ENCODE results near the gene SCGB1A1.

The SCGB1A1 gene

GRCh38 chr11:62398011-62398994, 20.5 kb upstream of the SCGB1A1 start:
- peak; percentile 27 for DNase-seq (ENCODE audit: low spot score)

- no peak for DNase-seq (ENCODE audit: low spot score)
Measured at GRCh38 chr11:62399172-62399877, 19.5 kb upstream of the SCGB1A1 start.

GRCh38 chr11:62399878-62400266, 19.0 kb upstream of the SCGB1A1 start:
- DNase-seq (ENCODE audit: low spot score) = no peak

- no peak for DNase-seq (ENCODE audit: low spot score)
Measured at GRCh38 chr11:62400281-62400680, 18.6 kb upstream of the SCGB1A1 start.

- no peak for DNase-seq (ENCODE audit: low spot score)
Measured at GRCh38 chr11:62400760-62401159, 18.1 kb upstream of the SCGB1A1 start.

GRCh38 chr11:62401356-62401755, 17.5 kb upstream of the SCGB1A1 start:
- no peak for DNase-seq (ENCODE audit: low spot score)

GRCh38 chr11:62401811-62402210, 17.0 kb upstream of the SCGB1A1 start:
- DNase-seq (ENCODE audit: low spot score) = no peak

- DNase-seq (ENCODE audit: low spot score) = no peak
Measured at GRCh38 chr11:62402226-62402959, 16.4 kb upstream of the SCGB1A1 start.

- peak; percentile 22 for DNase-seq (ENCODE audit: low spot score)
Measured at GRCh38 chr11:62402960-62403730, 15.7 kb upstream of the SCGB1A1 start.

- no peak for DNase-seq (ENCODE audit: low spot score)
Measured at GRCh38 chr11:62404435-62404834, 14.4 kb upstream of the SCGB1A1 start.

GRCh38 chr11:62404901-62405300, 13.9 kb upstream of the SCGB1A1 start:
- no peak for DNase-seq (ENCODE audit: low spot score)

GRCh38 chr11:62406034-62406433, 12.8 kb upstream of the SCGB1A1 start:
- no peak for DNase-seq (ENCODE audit: low spot score)

- DNase-seq (ENCODE audit: low spot score) = no peak
Measured at GRCh38 chr11:62409831-62410230, 9.0 kb upstream of the SCGB1A1 start.

- no peak for DNase-seq (ENCODE audit: low spot score)
Measured at GRCh38 chr11:62410972-62411371, 7.9 kb upstream of the SCGB1A1 start.

GRCh38 chr11:62411524-62411923, 7.3 kb upstream of the SCGB1A1 start:
- DNase-seq (ENCODE audit: low spot score) = no peak

GRCh38 chr11:62413060-62413696, 5.7 kb upstream of the SCGB1A1 start:
- no peak for DNase-seq (ENCODE audit: low spot score)

GRCh38 chr11:62416596-62416995, 2.2 kb upstream of the SCGB1A1 start:
- DNase-seq (ENCODE audit: low spot score) = no peak

GRCh38 chr11:62418136-62418535, 697 bp upstream of the SCGB1A1 start:
- no peak for DNase-seq (ENCODE audit: low spot score)

GRCh38 chr11:62419314-62419929, 589 bp downstream of the SCGB1A1 start:
- DNase-seq (ENCODE audit: low spot score) = no peak

GRCh38 chr11:62419943-62420342, 1.1 kb downstream of the SCGB1A1 start:
- no peak for DNase-seq (ENCODE audit: low spot score)

- no peak for DNase-seq (ENCODE audit: low spot score)
Measured at GRCh38 chr11:62420882-62421281, 2.0 kb downstream of the SCGB1A1 start.

Data from COLO829 (cell line).